ENCODE measurements around the gene MGRN1.

MGRN1 gene

DNA sequence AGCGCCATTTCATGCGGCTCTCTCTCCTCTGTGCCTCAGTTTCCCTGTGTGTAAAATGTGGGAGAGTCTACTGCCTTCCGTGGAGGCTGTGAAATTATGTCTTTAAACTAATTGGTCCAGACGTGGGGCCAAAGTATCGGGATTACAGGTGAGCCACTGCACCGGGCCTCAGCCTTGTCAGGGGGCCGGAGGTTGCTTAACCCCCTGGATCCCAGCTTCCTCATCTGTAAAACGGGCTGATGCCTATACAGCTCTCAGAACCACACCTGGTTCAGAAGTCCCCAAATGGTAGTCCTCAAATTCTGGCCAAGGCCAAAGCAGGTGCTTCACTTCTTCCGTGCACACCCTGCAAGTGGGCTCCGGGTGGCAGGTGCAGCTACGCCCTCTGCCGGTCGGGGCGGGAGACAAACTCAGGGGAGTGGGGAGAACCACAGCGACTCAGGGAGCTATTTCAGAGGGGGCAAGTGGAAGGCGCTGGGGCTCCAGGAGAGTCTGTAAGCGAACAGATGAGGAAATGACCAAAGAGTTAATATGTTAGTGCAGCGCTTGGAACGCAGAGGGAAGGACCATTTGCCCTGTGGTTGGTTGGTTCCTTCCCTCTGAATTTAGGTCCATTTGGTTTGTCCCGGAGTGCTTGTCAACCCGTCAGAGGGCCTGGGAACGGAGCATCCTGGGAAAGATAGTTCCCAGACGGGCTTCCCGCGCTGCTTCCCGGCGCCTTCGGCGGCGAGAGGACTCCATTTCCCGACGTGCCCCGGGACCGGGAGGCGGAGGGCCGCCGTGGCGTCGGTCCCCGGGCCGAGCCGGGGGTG lies at the start of gene MGRN1:
Gene MGRN1, plus strand, starts transcription at position 812 of the 812 bp plus-strand sequence. CDS start 135 bp downstream, outside the sequence.
- peak; percentile 87 for DNase-seq

- no peak for DNase-seq
Measured at GRCh38 chr16:4574919-4575705, 49.5 kb upstream of the MGRN1 start.

DNA sequence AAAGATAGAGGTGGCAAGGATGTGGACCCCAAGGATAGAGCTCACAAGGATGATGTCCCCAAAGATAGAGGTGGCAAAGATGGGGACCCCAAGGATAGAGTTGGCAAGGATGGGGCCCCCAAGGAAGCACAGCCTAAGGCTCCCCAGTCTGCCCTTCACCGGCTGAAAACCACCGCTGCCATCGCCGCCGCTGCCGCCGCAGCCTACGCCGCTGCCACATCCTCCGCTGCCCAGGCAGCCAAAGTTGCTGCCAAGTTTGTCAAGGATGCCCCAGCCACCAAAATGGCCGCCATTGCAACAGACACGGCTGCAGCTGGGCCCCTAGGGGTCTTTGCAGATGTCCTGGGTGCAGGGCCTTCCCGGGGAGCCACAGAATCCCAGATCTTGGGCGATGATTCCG lies 48.6 kb upstream of the MGRN1 start:
- no peak for DNase-seq

DNA sequence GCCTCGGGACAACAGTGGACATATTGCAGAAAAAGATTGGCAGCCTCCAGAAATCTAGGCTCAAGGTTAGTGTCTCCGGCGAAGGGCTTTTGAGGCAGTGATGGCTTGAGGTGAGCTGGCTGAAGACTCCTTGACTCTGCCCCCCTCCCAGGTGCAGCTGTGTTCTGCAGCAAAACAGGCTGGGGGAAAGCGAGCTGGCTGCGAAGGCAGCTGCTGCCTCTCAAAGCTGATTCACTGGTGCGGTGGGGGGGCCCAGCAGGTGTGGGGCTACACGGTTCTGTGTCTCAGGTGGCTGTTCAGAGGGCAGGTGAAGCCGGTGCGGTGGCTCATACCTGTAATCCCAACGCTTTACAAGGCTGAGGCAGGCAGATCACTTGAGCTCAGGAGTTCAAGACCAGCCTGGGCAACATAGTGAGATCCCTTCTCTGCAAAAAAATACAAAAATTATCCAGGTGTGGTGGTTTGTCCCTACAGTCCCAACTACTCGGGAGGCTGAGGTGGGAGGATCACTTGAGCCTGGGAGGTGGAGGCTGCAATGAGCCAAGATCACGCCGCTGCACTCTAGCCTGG lies 45.6 kb upstream of the MGRN1 start:
- DNase-seq = no peak

DNA sequence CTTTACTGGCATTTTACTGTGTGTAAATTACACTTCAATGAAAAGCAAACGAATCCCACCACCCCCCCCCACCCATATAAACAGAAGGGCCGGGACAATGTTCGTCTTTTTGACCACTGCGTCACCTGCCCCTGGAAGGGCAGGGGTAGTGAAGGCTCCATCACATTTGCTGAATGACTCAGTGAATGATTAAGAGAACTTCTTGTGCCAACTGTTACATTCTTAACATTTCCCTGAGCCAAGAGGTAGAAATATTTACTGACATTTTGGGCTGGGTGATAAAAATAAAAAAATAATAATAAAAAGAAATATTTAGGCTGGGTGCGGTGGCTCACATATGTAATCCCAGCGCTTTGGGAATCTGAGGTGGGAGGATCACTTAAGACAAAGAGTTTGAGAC lies 44.4 kb upstream of the MGRN1 start:
- DNase-seq = no peak

- no peak for DNase-seq
Measured at GRCh38 chr16:4583906-4584305, 40.7 kb upstream of the MGRN1 start.

- no peak for DNase-seq
Measured at GRCh38 chr16:4586291-4586690, 38.3 kb upstream of the MGRN1 start.

DNA sequence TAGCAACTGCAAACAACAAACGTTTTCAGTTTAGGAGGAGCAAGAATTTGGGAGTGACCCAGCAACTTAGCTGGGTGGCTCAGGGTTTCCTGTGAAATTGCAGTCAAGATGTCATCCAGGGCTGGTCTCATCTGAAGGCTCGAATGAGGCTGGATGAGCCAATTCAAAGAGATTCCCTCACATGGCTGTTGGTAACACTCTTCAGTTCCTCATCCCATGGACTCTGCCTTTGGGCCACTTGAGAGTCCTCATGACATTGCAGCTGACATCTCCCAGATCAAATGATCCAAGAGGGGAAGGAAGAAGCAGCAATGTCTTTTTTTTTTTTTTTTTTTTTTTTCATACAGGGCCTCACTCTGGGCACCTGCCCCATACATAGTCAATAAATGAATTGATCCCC lies 36.2 kb upstream of the MGRN1 start:
- DNase-seq = no peak

DNA sequence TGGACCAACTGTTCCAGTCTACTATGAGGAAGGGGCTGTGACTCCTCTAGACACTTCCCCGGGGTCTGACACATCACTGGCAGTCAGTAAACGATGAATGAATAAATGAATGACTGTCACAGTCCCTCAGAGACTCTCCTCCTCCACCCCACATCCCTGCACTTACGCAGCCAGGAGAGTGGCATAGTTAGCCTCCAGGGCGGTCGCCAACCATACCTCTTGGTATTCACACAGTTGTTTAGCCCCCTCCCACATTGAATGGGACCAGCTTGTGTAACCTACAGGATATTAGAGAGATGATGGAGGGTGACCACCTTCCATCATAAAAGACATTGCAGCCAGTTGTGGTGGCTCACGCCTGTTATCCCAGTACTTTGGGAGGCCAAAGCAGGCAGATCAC lies 35.7 kb upstream of the MGRN1 start:
- DNase-seq = no peak

- DNase-seq = no peak
Measured at GRCh38 chr16:4591191-4591590, 33.4 kb upstream of the MGRN1 start.

DNA sequence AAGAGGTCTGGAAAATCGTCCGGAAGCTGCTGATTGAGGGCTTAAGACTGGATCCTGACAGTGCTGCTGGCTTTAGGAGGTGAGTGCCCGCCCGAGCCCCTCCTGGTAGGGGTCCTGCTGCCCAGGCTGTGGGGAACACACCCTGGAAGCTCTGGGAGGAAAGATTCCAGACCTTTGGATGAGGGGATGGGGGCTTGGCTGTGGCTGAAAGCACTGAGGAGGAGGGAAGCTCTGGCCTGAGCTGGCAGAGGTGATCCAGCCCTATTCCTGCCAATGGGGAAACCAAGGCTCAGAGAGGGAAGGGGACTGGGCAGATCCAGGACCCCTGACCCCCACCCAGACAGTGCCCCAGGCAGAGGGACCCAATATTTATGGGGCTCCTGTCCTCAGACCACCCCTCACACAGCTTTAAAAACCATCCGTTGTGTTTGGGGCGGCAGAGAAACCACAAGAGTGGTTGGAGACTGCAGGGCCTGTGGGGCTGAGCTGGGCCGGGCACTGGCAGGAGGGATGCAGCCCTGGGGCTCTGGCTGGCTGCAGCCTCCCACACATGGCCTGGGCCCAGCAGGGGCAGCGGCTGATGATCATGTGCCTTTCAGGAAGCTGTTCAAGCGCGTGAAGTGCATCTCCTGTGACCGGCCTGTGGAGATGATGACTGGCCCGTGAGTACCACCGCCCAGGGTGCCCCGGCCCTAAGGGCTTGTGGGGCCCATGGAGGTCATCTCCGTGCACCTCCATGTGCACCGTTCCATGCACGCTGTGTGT lies 32.7 kb upstream of the MGRN1 start:
- no peak for DNase-seq

DNA sequence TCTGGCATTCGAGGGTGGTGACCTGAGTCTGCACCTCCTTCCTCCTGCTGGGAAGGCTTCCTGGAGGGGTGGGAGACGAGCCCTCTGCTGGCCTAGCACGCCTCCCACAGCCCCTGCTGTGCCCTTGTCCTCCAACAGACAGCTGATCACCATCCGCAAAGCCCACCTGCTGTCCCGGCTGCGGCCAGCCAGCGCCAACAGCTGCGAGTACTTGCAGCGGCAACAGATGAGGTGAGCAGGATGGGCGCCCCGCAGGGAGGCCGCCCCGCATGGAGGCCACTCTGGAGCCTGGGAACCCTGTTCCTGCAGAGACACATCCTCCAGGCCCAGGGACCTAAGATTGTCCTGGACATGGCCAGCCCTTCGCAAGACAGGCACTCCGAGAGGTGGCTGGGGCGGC lies 31.5 kb upstream of the MGRN1 start:
- no peak for DNase-seq

GRCh38 chr16:4594433-4595410 lies 29.9 kb upstream of the MGRN1 start:
- no peak for DNase-seq

DNA sequence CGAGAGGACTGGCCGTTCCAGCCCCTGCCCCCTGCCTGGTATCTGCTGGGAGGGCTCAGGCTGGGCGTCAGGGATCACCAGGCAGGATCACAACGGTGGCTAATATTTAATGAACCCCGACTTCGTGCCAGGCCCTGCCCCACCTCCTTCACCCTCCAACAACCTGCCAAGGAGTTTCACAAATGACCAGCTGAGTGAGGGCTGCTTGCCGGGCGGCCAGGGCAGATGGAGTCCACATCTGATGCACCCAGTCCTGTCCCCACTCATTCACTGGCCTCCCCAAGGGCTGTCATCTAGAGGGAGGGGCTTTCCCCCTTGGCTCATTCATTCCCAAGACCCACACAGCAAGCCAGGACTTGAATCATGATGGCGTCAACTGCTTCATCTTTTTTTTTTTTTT lies 27.5 kb upstream of the MGRN1 start:
- DNase-seq = no peak

DNA sequence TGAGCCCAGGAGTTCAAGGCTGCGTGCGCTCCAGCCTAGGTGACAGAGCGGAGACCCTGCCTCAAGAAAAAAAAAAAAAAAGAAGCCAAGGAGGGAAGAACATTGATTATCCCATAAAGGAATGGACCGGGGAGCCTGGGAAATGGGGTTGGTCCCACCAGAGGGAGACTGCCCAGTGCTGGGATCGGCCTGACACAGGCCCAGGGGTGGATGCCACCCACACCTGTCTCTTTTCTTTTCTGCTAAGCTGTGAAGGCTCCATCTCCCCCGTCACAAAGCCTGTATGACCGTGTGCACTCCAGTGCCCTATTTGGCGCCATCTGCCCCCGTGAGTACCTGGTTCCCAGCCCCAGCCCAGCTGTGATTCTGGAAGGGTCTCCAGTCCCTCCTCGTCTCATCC lies 25.6 kb upstream of the MGRN1 start:
- no peak for DNase-seq

GRCh38 chr16:4599545-4599944 lies 25.1 kb upstream of the MGRN1 start:
- no peak for DNase-seq

DNA sequence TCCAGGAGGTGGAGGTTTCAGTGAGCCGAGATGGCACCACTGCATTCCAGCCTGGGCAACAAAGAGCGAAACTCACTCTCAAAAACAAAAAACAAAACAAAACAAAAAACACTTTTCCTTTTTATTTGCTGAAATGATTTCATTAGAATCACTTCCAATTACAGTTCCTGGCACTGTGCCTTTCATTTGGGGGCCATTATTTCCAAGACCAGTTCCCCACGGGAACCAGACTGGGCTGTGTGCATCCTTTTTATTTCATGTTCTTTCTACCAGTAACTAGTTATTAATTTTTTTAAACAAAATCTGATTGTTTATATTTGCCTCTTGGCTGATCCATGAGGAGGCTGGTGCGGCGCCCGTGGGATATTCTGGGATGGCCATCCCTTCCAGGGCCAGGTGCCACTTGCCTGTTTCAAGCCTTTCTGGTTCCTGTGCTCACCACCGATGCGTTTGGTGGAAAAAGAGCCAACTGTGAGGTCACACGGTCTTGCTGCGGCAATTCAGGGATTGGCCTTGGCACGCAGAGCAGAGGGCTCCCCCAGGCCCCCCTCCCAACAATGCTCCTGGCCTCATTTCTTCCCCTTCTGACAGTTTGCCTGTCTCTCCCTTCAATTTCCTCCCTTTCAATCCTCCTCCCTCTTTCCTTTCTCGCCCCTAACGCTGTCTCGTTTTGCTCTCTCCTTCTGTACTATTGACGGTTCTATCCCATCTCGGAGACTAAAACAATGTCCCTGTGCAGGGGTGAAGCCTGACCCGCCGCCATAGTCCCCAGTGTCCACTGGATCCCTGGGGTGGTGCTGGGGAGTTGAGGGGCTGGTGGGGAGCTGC lies 23.4 kb upstream of the MGRN1 start:
- DNase-seq = no peak

GRCh38 chr16:4601864-4602186 lies 22.8 kb upstream of the MGRN1 start:
- DNase-seq = no peak

- DNase-seq = no peak
Measured at GRCh38 chr16:4602331-4602730, 22.3 kb upstream of the MGRN1 start.

DNA sequence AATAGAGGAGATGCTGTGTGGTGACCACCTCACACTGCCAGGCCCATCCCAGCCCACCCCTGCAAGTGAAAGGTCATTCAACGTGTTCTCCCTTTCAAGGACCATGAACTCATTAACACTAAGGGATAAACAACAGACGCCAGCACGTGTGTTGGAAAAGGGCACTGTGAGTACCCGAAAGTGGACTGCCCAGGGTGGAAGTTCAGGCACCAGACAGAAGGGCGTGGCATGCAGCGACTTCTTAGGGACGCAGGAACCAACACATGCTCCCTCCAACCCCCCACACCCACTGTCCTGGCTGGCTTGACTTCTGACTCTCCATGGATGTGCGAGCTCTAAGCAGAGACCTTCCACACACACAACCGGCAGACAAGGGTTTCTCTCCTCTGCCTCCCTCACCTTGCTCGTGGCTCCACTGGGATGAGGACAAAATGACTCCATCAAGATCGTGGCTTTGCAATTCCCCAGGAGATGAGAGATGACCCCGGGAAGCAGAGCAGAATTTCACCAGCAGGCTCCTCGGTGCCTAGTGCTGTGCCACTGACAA lies 20.9 kb upstream of the MGRN1 start:
- no peak for DNase-seq

- no peak for DNase-seq
Measured at GRCh38 chr16:4604401-4604800, 20.2 kb upstream of the MGRN1 start.
